Ectodermal cell (in vitro differentiated cells): ENCODE results near the gene GNG4.
"Not testable (repeated sequence)": the region's sequence is repeated elsewhere in the genome, so short reads cannot be mapped to it uniquely, and the experiment has no call there.

Experiments
- H3K27ac ChIP-seq: 2 replicates; pipeline ENCODE4 v1.7.0; 2013; ENCODE audit warnings: mild to moderate bottlenecking, low read depth, low read length; ENCODE audit not compliant: insufficient read depth, poor library complexity, severe bottlenecking
- H3K27me3 ChIP-seq: 2 replicates; pipeline ENCODE4 v1.7.0; 2013; ENCODE audit warnings: mild to moderate bottlenecking, low read length; ENCODE audit not compliant: insufficient read depth, control insufficient read depth, poor library complexity, severe bottlenecking
- H3K36me3 ChIP-seq: one replicate; pipeline ENCODE4 v1.7.0; 2013; ENCODE audit warnings: low read length; ENCODE audit not compliant: control insufficient read depth, insufficient read depth
- H3K4me1 ChIP-seq: one replicate; pipeline ENCODE4 v1.7.0; 2013; ENCODE audit warnings: low read length; ENCODE audit not compliant: control insufficient read depth, insufficient read depth
- H3K4me3 ChIP-seq: 2 replicates; pipeline ENCODE4 v1.7.0; 2013; ENCODE audit warnings: low read depth, low read length, control low read depth; ENCODE audit not compliant: insufficient read depth
- H3K9me3 ChIP-seq: 2 replicates; pipeline ENCODE4 v1.7.0; 2013; ENCODE audit warnings: mild to moderate bottlenecking, low read length, moderate library complexity; ENCODE audit not compliant: control insufficient read depth
- WGBS, 2 experiments: methylation state at CpG; one replicate each; pipeline ENCODE4 v1.1.7; 2013; ENCODE audit warnings: missing lambda C conversion rate in 2 of 2; 5-methylcytosine and 5-hydroxymethylcytosine counted together

Gene GNG4

DNA sequence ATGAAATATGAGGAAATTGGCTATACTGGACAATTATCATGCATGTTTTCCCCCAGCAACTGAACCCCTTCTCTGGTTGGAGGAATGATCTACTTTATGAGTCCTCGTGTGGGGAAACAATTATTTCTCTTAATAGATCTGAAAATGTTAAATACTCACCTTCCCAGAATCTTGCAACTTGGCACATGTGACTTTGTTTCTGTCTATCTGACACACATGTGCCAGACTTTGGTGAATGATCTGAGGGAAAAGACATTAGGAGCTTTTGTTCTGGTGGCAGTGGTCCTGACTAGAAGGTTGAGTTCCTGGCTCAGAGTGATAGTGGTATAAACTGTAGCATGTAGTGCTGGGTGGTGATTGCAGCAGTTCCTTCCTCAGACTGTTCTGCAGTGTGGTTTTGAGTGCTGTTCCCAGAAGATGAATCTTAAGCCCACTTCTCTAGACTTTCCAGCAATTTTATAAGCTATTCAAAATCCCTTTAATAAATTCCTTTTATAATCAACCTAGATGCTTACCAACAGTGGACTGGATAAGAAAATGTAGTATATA lies 86.0 kb downstream of the GNG4 start:
- H3K4me1 ChIP-seq, result peaks cover 8% of the 10 kb centered on the region
- no peak overlapping the region for H3K27ac ChIP-seq
- H3K27me3 ChIP-seq, result no peaks in the 10 kb centered on the region
- H3K9me3 ChIP-seq, result no peaks in the 10 kb centered on the region
- 91% methylated on average over 1 of the region's 1 CpG; no CpG with 5 or more reads in 1 of the 2 experiments for WGBS, 2 experiments
- no peak overlapping the region for H3K4me3 ChIP-seq
- no peaks in the 10 kb centered on the region for H3K36me3 ChIP-seq

- peaks cover 8% of the 10 kb centered on the region for H3K4me1 ChIP-seq
- no peaks in the 10 kb centered on the region for H3K27me3 ChIP-seq
- H3K36me3 ChIP-seq, result no peaks in the 10 kb centered on the region
- no peak overlapping the region for H3K4me3 ChIP-seq
- H3K27ac ChIP-seq, result no peak overlapping the region
- H3K9me3 ChIP-seq, result no peaks in the 10 kb centered on the region
Measured at GRCh38 chr1:235562589-235562988, 87.0 kb downstream of the GNG4 start.

DNA sequence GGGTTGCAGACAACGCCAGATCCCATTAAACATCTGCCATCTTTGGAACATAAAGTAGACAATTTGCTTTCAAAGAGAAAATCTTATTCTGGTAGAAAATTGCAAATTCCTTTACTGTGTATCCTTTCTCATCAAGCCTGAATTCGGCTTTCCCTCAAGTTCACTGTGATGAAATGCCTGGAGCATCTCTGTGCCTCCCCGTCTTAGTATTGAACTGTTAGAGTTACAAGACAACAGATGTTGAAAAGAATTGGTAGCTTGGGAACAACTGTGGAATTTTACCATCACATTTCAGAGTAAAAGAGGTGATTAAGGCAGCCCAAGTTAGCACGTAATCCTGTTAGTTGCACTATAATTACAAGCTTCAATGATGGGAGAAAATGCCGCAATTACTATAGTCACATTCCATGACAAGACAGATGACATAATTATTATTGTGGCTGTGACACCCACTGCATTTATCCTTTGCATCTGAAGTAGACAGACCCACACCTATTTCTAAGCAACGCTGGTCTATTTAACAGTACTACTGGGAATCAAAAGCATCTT lies 90.9 kb downstream of the GNG4 start:
- Histone ChIP-seq H3K9me3 (no peaks in the 10 kb centered on the region), H3K27ac (peak overlapping the region; percentile 44), H3K36me3 (no peaks in the 10 kb centered on the region), H3K27me3 (no peaks in the 10 kb centered on the region), H3K4me3 (no peak overlapping the region), H3K4me1 (no peaks in the 10 kb centered on the region)
- 80 to 85% methylated on average over 5 to 6 of the region's 6 CpGs for WGBS, 2 experiments

GRCh38 chr1:235557495-235557894 lies 92.1 kb downstream of the GNG4 start:
- no peak overlapping the region for H3K27ac ChIP-seq
- H3K4me1 ChIP-seq, result no peaks in the 10 kb centered on the region
- no peak overlapping the region for H3K4me3 ChIP-seq
- H3K27me3 ChIP-seq, result no peaks in the 10 kb centered on the region
- 84 to 88% methylated on average over 8 of the region's 8 CpGs for WGBS, 2 experiments
- no peaks in the 10 kb centered on the region for H3K36me3 ChIP-seq
- no peaks in the 10 kb centered on the region for H3K9me3 ChIP-seq

DNA sequence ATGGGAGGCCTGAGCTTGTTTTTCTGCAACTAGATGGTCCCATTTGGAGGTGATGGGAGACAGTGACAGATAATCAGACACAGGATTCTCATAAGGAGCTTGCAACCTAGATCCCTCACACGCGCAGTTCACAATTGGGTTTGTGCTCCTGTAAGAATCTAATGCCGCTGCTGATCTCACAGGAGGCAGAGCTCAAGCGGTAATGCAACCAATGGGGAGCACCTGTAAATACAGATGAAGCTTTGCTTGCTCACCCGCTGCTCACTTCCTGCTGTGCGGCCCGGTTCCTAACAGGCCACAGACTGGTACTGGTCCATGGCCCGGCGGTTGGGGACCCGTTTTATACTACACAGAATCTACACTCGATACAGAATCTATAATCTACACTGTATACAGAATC lies 92.8 kb downstream of the GNG4 start:
- H3K9me3 ChIP-seq, result no peaks in the 10 kb centered on the region
- no peaks in the 10 kb centered on the region for H3K4me1 ChIP-seq
- H3K4me3 ChIP-seq, result no peak overlapping the region
- H3K27ac ChIP-seq, result no peak overlapping the region
- WGBS, 2 experiments, result 94% methylated on average over 11 of the region's 11 CpGs
- no peaks in the 10 kb centered on the region for H3K36me3 ChIP-seq
- H3K27me3 ChIP-seq, result no peaks in the 10 kb centered on the region

DNA sequence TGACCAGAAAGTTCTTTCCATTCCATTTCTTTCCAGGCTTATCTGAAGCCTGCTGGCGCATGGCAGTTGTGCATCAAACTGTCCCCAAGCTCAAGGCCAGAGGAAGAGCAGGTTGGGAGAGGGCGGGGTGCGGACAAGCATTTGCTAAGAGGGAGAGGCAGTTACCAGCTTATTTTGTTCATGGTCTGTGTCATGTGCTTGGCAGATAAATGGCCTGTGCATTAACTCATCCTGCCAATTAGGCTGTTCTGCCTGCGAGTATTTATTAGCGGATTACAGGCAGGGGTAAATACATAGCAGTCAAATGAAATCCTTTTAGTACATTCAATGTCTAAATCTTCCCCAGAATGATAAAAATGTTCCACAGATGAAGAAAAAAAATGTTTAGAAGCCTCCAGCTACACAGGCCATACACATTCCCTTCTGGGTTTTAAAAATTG lies 96.5 kb downstream of the GNG4 start:
- Histone ChIP-seq H3K4me3 (no peak overlapping the region), H3K27ac (no peak overlapping the region), H3K36me3 (no peaks in the 10 kb centered on the region), H3K9me3 (no peaks in the 10 kb centered on the region), H3K27me3 (no peaks in the 10 kb centered on the region), H3K4me1 (no peaks in the 10 kb centered on the region)
- 97% methylated on average over 5 of the region's 5 CpGs for WGBS, 2 experiments

- H3K4me3 ChIP-seq, result no peak overlapping the region
- H3K9me3 ChIP-seq, result no peaks in the 10 kb centered on the region
- peaks cover under 1% of the 10 kb centered on the region for H3K4me1 ChIP-seq
- no peaks in the 10 kb centered on the region for H3K27me3 ChIP-seq
- H3K27ac ChIP-seq, result no peak overlapping the region
- no peaks in the 10 kb centered on the region for H3K36me3 ChIP-seq
- 91 to 93% methylated on average over 10 of the region's 10 CpGs for WGBS, 2 experiments
Measured at GRCh38 chr1:235552146-235552716, 97.4 kb downstream of the GNG4 start.

GRCh38 chr1:235549351-235550139 lies 100.0 kb downstream of the GNG4 start:
- peaks cover 9% of the 10 kb centered on the region for H3K4me1 ChIP-seq

GRCh38 chr1:235546369-235547155 lies 103.0 kb downstream of the GNG4 start:
- H3K4me3 ChIP-seq, H3K27ac ChIP-seq, H3K36me3 ChIP-seq, H3K27me3 ChIP-seq, H3K4me1 ChIP-seq, H3K9me3 ChIP-seq: not testable (repeated sequence)
- WGBS, 2 experiments, result 53 to 58% methylated on average over 10 of the region's 10 CpGs

More at GRCh38 chr1:235549351-235550139, 100.0 kb downstream of the GNG4 start:
- Histone ChIP-seq H3K27ac (no peak overlapping the region), H3K4me3 (no peak overlapping the region), H3K27me3 (no peaks in the 10 kb centered on the region), H3K36me3 (no peaks in the 10 kb centered on the region), H3K9me3 (no peaks in the 10 kb centered on the region)
- 80 to 84% methylated on average over 12 to 13 of the region's 13 CpGs for WGBS, 2 experiments
